Transverse colon (tissue), 4 donors: Measurements from ENCODE around the gene INTS3. TPM values are rescaled to one million over a fixed set of nuclear protein-coding genes. Genes with fewer than 3 reads are reported as not detected.

ENCODE experiments used
- DNase-seq: peaks from one replicate; pipeline ENCODE4 v3.0.0-alpha.2; 2019
- H3K27ac ChIP-seq, 4 donors: fragments of 200-600 bp; sonication (generic); 2 replicates each; pipeline ENCODE4 v1.5.1; 2016 to 2018; ENCODE audit warnings: inconsistent platforms in 4 of 4
- H3K27me3 ChIP-seq: fragments of 200-600 bp; sonication (generic); 2 replicates; pipeline ENCODE4 v1.5.1; 2017; ENCODE audit warnings: inconsistent platforms
- H3K36me3 ChIP-seq, 4 donors: fragments of 200-600 bp; sonication (generic); 2 replicates each; pipeline ENCODE4 v1.5.1; 2017 to 2019; ENCODE audit warnings: inconsistent platforms in 4 of 4
- H3K4me1 ChIP-seq, 4 donors: fragments of 200-600 bp; sonication (generic); 2 replicates each; pipeline ENCODE4 v1.5.1; 2017 to 2020; ENCODE audit warnings: inconsistent platforms in 4 of 4
- H3K4me3 ChIP-seq, 4 donors: fragments of 200-600 bp; sonication (generic); 1 replicate in 1 of 4; 2 replicates in 3 of 4; pipeline versions ENCODE4 v1.5.1 to v1.6.1; 2017 to 2019; ENCODE audit warnings: inconsistent platforms in 4 of 4
- H3K9me3 ChIP-seq, 2 donors: fragments of 200-600 bp; sonication (generic); 2 replicates each; pipeline ENCODE4 v1.5.1; 2017 to 2019; ENCODE audit warnings: inconsistent platforms in 2 of 2
- EP300 ChIP-seq: sonication (generic); formaldehyde crosslinking; IDR thresholded peaks from one replicate; pipeline ENCODE4 v1.6.1; 2017; ENCODE audit warnings: antibody characterized with exemption, low read depth
- POLR2A ChIP-seq: fragments of 450-650 bp; IDR thresholded peaks from one replicate; pipeline ENCODE4 v1.6.1; 2016; ENCODE audit warnings: antibody characterized with exemption, mild to moderate bottlenecking, moderate library complexity
- POLR2AphosphoS5 ChIP-seq, 3 donors: sonication (generic); formaldehyde crosslinking; IDR thresholded peaks; one replicate each; pipeline ENCODE4 v1.6.1; 2016; ENCODE audit warnings: antibody characterized with exemption in 3 of 3
- WGBS, 2 donors: methylation state at CpG; one replicate each; pipeline ENCODE4 v1.1.5; 2018; ENCODE audit warnings: low coverage in 1 of 2; 5-methylcytosine and 5-hydroxymethylcytosine counted together
- in situ Hi-C, 4 donors: fragments of 200-750 bp; cut with MboI; loops; one replicate each; pipeline versions ENCODE4 v1.15.0 to v1.15.1; 2017; ENCODE audit warnings: low sequenced_read_pairs in 3 of 4, low pct_ligation_motif_present in 1 of 4, low pct_unique_long_range_greater_than_20kb in 1 of 4
- intact Hi-C: fragments of 100-400 bp; cut with DNase I; formaldehyde crosslinking; loops from one replicate; pipeline ENCODE4 v1.15.1; 2023; ENCODE audit warnings: low total_unique reads
- total RNA-seq, 4 donors: library from RNA; depleted of rRNA; stranded (reverse); fragments of >200 nt; gene quantifications; one replicate each; pipeline ENCODE4 v1.1.0, GENCODE V29; 2016
- TF ChIP-seq, protein P1 (sequence below), 5 experiments: fragments of 200-600 bp in 3 of 5; fragments of 450-650 bp in 2 of 5; sonication (generic) in 3 of 5; IDR thresholded peaks; 1 replicate in 2 of 5; 2 replicates in 3 of 5; pipeline ENCODE4 v1.5.1; 2016 to 2017; ENCODE audit warnings: antibody characterized with exemption in 5 of 5, inconsistent platforms in 3 of 5, mild to moderate bottlenecking in 2 of 5, moderate library complexity in 1 of 5

Gene INTS3
- total RNA-seq, 4 donors from 2014 or later, result 26.1 to 35.6 (median 28.0) TPM

DNA sequence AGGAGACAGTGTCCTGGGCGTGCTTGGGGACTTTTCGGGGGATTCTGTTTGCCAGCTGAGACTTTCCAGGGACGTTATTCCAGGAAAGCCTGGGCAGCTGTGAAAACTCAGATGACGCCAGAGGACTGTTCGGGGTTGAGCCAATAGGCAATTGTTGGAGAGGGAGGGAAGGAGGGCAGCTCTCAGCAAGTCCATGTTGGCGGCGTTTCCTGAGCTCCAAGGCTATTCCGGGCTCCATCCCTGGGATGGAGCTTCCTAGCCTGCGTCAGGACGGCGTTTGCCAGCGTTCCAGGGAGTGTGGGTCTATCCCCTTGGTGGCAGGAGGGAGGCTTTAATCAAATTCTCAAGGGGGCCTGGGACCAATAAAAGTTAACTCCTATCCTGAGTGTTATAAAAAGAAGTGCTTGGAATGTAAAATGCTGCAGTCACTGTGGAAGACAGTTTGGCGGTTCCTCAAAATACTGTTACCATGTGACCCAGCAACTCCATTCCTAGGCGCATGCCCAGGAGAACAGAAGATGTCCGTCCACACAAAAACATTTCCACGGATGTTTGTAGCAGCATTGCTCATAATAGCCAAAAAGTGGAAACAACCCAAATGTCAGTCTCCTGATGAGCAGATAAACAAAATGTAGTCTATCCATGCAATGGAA lies 62.6 kb downstream of the INTS3 start:
- 24 to 44% methylated on average over 10 to 16 of the region's 16 CpGs for whole genome bisulfite sequencing, 2 donors
- Histone ChIP-seq H3K27ac (peak overlapping the region; percentile 81 to 89 (median 88)), H3K4me3 (peak overlapping the region in 3 of 4 donors; percentile 7 to 35 (median 23)), H3K9me3 (no peaks in the 10 kb centered on the region), H3K36me3 (no peaks in the 10 kb centered on the region), H3K27me3 (peaks cover 5% of the 10 kb centered on the region), H3K4me1 (peaks cover 0 to 26% (median 19%) of the 10 kb centered on the region in 4 donors)
- peak; percentile 69 for DNase-seq
- intact Hi-C loops, result no loop called here
- in situ Hi-C loops, result loop anchor here in 2 of 4 donors (10.0 kb wide), 2 partner anchors 194 to 204 kb away; partner anchors contain the start of genes RAB13 (in 1 of the 2) and RPS27 (in 1 of the 2)
- TF ChIP-seq POLR2A (peak; percentile 39), POLR2AphosphoS5 (IDR thresholded peaks at IDR 0.05) (peak; percentile 76 to 93 (median 84)), EP300 (peak; percentile 91)
- TF ChIP-seq, protein P1, sequence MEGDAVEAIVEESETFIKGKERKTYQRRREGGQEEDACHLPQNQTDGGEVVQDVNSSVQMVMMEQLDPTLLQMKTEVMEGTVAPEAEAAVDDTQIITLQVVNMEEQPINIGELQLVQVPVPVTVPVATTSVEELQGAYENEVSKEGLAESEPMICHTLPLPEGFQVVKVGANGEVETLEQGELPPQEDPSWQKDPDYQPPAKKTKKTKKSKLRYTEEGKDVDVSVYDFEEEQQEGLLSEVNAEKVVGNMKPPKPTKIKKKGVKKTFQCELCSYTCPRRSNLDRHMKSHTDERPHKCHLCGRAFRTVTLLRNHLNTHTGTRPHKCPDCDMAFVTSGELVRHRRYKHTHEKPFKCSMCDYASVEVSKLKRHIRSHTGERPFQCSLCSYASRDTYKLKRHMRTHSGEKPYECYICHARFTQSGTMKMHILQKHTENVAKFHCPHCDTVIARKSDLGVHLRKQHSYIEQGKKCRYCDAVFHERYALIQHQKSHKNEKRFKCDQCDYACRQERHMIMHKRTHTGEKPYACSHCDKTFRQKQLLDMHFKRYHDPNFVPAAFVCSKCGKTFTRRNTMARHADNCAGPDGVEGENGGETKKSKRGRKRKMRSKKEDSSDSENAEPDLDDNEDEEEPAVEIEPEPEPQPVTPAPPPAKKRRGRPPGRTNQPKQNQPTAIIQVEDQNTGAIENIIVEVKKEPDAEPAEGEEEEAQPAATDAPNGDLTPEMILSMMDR (IDR thresholded peaks at IDR 0.05), result no peak

DNA sequence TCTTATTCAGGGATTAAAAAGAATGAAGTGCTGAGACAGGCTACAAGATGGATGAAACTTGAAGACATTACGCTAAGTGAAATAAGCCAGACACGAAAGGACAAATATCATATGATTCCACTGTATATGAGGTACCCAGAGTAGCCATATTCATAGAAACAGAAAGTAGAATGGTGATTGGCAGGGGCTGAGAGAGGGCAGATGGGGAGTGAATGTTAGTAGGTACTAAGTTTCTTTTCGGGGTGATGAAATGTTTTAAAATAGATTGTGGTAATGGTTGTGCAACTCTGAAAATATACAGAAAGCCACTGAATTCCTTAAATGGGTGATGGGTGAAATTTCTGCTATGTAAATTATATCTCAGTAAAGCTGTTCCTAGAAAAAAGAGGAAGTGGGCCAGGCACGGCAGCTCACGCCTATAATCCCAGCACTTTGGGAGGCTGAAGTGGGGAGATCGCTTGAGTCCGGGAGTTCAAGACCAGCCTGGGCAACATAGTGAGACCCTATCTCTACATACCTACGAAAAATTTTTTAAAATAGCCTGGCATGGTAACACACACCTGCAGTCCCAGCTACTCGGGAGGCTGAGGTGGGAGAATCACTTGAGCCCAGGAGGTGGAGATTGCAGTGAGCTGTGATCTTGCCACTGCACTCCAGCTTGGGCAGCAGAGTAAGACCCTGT lies 63.3 kb downstream of the INTS3 start:
- in situ Hi-C loops, result loop anchor here in 2 of 4 donors (10.0 kb wide), 2 partner anchors 194 to 204 kb away; partner anchors contain the start of genes RAB13 (in 1 of the 2) and RPS27 (in 1 of the 2)

GRCh38 chr1:153791648-153792253 lies 63.9 kb downstream of the INTS3 start:
- Histone ChIP-seq H3K9me3 (no peaks in the 10 kb centered on the region), H3K4me1 (peaks cover 0 to 26% (median 19%) of the 10 kb centered on the region in 4 donors), H3K4me3 (no peak overlapping the region), H3K27ac (peak overlapping the region; percentile 81 to 89 (median 88)), H3K27me3 (peaks cover 5% of the 10 kb centered on the region), H3K36me3 (no peaks in the 10 kb centered on the region)
- 71 to 76% methylated on average over 1 to 16 of the region's 16 CpGs for WGBS, 2 donors
- TF ChIP-seq, protein P1 (IDR thresholded peaks at IDR 0.05), result no peak
- TF ChIP-seq POLR2A (no peak), EP300 (no peak), POLR2AphosphoS5 (IDR thresholded peaks at IDR 0.05) (no peak)
- no peak for DNase-seq
- intact Hi-C loops, result no loop called here
- in situ Hi-C loops, result loop anchor here in 2 of 4 donors (10.0 kb wide), 2 partner anchors 193 to 203 kb away; partner anchors contain the start of genes RAB13 (in 1 of the 2) and RPS27 (in 1 of the 2)

More for the DNA sequence above, 63.3 kb downstream of the INTS3 start:
- Histone ChIP-seq H3K36me3 (no peaks in the 10 kb centered on the region), H3K9me3 (no peaks in the 10 kb centered on the region), H3K27me3 (peaks cover 5% of the 10 kb centered on the region), H3K4me1 (peaks cover 0 to 26% (median 19%) of the 10 kb centered on the region in 4 donors), H3K4me3 (peak overlapping the region in 3 of 4 donors; percentile 7 to 35 (median 23)), H3K27ac (peak overlapping the region; percentile 81 to 89 (median 88))
- intact Hi-C loops, result no loop called here
- TF ChIP-seq POLR2AphosphoS5 (IDR thresholded peaks at IDR 0.05) (peak; percentile 4 to 46 (median 36)), EP300 (no peak)
- TF ChIP-seq, protein P1 (IDR thresholded peaks at IDR 0.05), result no peak
- 49 to 65% methylated on average over 8 to 9 of the region's 9 CpGs for WGBS, 2 donors
- DNase-seq, result peak; percentile 56

- peaks cover 4% of the 10 kb centered on the region for H3K27me3 ChIP-seq
- TF ChIP-seq EP300, result no peak
- H3K27ac ChIP-seq, result no peak overlapping the region
- DNase-seq, result no peak
- 86 to 93% methylated on average over 7 to 11 of the region's 11 CpGs for WGBS, 2 donors
- no peaks in the 10 kb centered on the region for H3K9me3 ChIP-seq
- intact Hi-C loops (no loop called here), in situ Hi-C loops (loop anchor here in 2 of 4 donors (10.0 kb wide), 2 partner anchors 192 to 202 kb away; partner anchors contain the start of genes RAB13 (in 1 of the 2) and RPS27 (in 1 of the 2))
- H3K36me3 ChIP-seq, result no peaks in the 10 kb centered on the region
- H3K4me3 ChIP-seq, result no peak overlapping the region
- H3K4me1 ChIP-seq, result peaks cover 0 to 29% (median 21%) of the 10 kb centered on the region in 4 donors
Observed at GRCh38 chr1:153792631-153793041, 64.8 kb downstream of the INTS3 start.
